Bronchial epithelial cell (primary cell): Measurements from ENCODE around the gene ARPIN. TPM values are rescaled to one million over a fixed set of nuclear protein-coding genes. Genes with fewer than 3 reads are reported as not detected.

Experiments used
- DNase-seq: peaks from one replicate; pipeline ENCODE4 v3.0.0-alpha.2; 2010; ENCODE audit warnings: low read depth
- FAIRE-seq: peaks from 2 replicates; lab custom pipeline; 2011; peaks lifted over from hg19 to GRCh38; lab: Jason Lieb, UNC
- H3K27me3 ChIP-seq: 2 replicates; pipeline ENCODE4 v1.5.1; 2011; ENCODE audit warnings: low read length; ENCODE audit not compliant: control insufficient read depth, insufficient read depth
- H3K36me3 ChIP-seq: 2 replicates; pipeline ENCODE4 v1.5.1; 2011; ENCODE audit warnings: low read length; ENCODE audit not compliant: control insufficient read depth, insufficient read depth
- H3K4me3 ChIP-seq: 2 replicates; pipeline ENCODE4 v1.5.1; 2011; ENCODE audit warnings: mild to moderate bottlenecking, low read depth, low read length, control low read depth
- total RNA-seq: library from RNA; depleted of rRNA; stranded (reverse); fragments of >200 nt; gene quantifications from 2 replicates; pipeline ENCODE4 v1.2.1, GENCODE V29; 2014
- TF ChIP-seq, protein P1 (sequence below): IDR thresholded peaks from 2 replicates; pipeline ENCODE4 v1.5.1; 2011; ENCODE audit warnings: mild to moderate bottlenecking, moderate library complexity, low read length, control low read depth, inconsistent platforms; ENCODE audit not compliant: insufficient read depth, severe bottlenecking

The ARPIN gene
- total RNA-seq, 1 donor from 2014 or later: 4.5 TPM

DNA sequence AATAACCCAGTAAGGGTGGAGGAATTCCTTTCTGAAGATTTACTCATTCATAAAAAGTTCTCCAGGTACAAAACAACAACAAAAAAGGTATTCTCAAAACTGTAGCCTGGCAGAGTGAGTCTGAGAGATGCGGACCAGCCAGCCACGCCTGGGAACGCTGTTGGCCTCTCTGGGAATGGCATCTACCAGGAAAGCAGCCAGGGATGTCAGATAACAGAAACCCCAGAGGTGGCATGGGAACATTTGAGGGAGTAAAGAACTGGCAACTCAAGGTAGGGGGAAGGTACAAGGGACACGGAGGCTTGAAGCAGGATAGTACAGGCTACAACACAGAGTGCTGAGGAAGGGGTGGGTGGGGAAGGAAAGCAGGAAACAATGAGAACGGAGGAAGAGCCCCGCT lies 11.9 kb downstream of the ARPIN start:
- DNase-seq: no peak
- Histone ChIP-seq H3K4me3 (no peak overlapping the region), H3K36me3 (peaks cover 4% of the 10 kb centered on the region), H3K27me3 (no peaks in the 10 kb centered on the region)
- FAIRE-seq: no peak
- TF ChIP-seq, protein P1, sequence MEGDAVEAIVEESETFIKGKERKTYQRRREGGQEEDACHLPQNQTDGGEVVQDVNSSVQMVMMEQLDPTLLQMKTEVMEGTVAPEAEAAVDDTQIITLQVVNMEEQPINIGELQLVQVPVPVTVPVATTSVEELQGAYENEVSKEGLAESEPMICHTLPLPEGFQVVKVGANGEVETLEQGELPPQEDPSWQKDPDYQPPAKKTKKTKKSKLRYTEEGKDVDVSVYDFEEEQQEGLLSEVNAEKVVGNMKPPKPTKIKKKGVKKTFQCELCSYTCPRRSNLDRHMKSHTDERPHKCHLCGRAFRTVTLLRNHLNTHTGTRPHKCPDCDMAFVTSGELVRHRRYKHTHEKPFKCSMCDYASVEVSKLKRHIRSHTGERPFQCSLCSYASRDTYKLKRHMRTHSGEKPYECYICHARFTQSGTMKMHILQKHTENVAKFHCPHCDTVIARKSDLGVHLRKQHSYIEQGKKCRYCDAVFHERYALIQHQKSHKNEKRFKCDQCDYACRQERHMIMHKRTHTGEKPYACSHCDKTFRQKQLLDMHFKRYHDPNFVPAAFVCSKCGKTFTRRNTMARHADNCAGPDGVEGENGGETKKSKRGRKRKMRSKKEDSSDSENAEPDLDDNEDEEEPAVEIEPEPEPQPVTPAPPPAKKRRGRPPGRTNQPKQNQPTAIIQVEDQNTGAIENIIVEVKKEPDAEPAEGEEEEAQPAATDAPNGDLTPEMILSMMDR: no peak

DNA sequence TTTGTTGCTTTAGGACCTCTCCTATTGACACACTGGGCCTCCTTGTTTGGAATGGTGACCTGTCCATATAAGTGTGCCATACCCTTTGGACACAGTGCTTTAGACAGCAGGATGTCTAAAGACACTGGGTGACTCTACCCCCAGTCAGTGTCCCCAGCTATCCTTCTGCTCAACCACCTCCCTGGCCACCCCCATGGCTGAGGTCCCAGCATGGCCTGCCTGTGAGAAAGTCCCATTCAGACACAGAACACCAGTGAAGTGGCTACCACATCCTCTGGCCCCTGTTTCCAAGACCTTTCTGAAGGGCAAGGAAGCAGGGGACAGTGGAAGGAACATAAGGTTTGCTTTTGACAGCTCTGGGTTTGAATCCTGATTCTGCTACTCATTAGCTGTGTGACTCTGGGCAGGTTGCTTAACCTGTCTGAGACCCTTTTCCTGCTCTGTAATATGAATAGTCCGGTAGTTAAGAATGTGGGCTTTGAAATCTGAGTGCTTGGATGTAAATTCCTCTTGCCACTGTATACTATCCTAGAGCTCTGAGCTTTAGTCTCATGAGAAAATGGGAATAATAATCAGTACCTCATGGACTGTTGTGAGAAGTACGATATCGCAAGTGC lies 12.7 kb downstream of the ARPIN start:
- no peak for DNase-seq
- H3K27me3 ChIP-seq: no peaks in the 10 kb centered on the region
- TF ChIP-seq, protein P1: no peak
- H3K4me3 ChIP-seq: no peak overlapping the region
- FAIRE-seq: no peak
- peaks cover 4% of the 10 kb centered on the region for H3K36me3 ChIP-seq

DNA sequence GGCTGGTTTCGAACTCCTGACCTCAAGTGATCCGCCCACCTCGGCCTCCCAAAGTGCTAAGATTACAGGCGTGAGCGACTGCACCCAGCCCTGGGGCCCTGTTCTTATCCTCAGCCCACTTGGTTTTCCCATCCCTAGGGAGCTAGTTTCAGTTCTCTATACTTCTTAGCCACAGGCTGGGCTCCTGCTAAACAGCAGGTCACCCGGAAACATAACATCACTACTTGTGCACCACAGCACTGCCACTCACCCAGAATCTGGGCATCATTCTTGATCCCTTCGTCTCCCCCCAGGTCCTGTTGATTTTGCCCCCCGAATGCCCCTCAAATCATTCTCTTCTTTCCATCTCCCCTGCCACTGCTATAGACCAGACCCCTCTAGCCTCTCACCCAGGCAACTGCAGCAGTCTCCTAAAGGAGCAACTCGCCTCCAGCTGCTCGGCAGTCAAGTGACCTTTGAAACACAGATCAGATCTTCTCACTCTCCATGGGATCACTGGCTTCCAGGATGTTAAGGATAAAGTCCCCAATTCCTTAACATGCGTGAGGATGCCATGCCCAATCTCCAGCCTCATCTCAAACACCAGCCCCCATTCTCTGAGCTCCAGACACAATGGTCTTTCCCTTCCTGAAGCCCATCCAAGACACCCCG lies 13.3 kb downstream of the ARPIN start:
- DNase-seq (no peak), FAIRE-seq (no peak)
- TF ChIP-seq, protein P1: no peak
- Histone ChIP-seq H3K27me3 (no peaks in the 10 kb centered on the region), H3K4me3 (no peak overlapping the region), H3K36me3 (peaks cover 4% of the 10 kb centered on the region)

DNA sequence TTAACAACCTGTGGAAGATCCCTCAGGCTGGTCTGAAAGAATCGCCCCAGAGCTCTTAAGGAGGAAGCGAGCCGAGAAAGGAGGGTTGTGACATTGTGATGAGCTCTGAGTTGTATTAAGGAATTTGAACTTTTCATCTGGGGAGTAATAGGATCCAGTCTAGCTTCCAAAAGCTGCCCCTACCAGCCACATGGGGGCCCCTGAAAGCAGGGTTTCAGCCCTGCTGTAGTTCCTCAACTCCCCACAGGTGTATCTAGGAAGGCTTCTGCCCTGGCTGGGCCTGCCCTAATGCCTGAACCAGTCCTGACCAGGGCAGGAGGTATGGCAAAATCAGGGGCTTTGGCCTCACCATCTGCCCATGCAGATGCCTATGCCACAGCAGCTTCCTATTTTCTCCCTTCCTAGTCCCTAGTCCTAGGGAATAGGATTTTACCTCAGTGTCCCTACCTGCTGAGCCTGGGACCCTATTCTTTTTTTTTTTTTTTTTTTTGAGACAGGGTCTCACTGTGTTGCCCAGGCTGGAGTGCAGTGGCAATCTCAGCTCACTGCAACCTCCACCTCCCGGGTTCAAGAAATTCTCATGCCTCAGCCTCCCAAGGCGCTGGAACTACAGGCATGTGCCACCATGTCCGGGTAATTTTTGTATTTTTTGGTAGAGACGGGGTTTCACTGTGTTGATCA lies 14.0 kb downstream of the ARPIN start:
- no peak for FAIRE-seq
- peak; percentile 67 for DNase-seq
- peaks cover 4% of the 10 kb centered on the region for H3K36me3 ChIP-seq
- no peak overlapping the region for H3K4me3 ChIP-seq
- TF ChIP-seq, protein P1: peak; percentile 96
- no peaks in the 10 kb centered on the region for H3K27me3 ChIP-seq

DNA sequence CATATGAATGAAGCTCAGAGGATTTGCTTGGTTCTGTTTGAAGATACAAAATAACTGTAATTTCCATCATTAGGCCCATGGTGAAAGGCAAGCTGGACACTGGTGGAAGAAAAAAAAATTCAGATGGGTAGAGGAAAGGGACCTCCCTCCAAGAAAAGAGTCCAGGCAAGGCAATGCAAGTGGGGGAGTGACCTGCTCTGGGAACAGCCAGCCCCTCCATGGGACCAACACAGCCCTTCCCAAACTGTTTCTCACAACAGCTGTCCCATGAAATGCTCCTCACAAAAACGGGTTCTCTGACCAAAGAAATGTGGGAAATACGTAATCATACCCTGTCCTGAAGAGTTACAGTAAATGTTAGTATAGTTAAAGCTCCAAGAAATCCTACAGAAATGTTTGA lies 14.6 kb downstream of the ARPIN start:
- no peaks in the 10 kb centered on the region for H3K27me3 ChIP-seq
- DNase-seq (no peak), FAIRE-seq (no peak)
- H3K4me3 ChIP-seq: no peak overlapping the region
- peaks cover 4% of the 10 kb centered on the region for H3K36me3 ChIP-seq
- TF ChIP-seq, protein P1: no peak
